Thyroid gland (tissue), 4 donors: ENCODE data around the gene GGNBP2. TPM values are rescaled to one million over a fixed set of nuclear protein-coding genes. Genes with fewer than 3 reads are reported as not detected.

Experiments
- DNase-seq, 2 donors: peaks; one replicate each; pipeline ENCODE4 v3.0.0-alpha.2; 2019
- H3K27ac ChIP-seq, 3 donors: fragments of 200-600 bp; sonication (generic); 1 replicate in 2 of 3; 2 replicates in 1 of 3; pipeline ENCODE4 v1.5.1; 2016 to 2019; ENCODE audit warnings: mild to moderate bottlenecking in 1 of 3, moderate library complexity in 1 of 3
- H3K27me3 ChIP-seq: fragments of 200-600 bp; sonication (generic); one replicate; pipeline ENCODE4 v1.5.1; 2019
- H3K36me3 ChIP-seq, 2 donors: fragments of 200-600 bp; sonication (generic); one replicate each; pipeline ENCODE4 v1.5.1; 2016 to 2019
- H3K4me1 ChIP-seq, 2 donors: fragments of 200-600 bp; sonication (generic); one replicate each; pipeline ENCODE4 v1.5.1; 2017 to 2019
- H3K4me3 ChIP-seq, 3 donors: fragments of 200-600 bp; sonication (generic); replicated peaks in 1 of 3; 1 replicate in 2 of 3; 2 replicates in 1 of 3; pipeline ENCODE4 v1.5.1; 2016; ENCODE audit warnings: mild to moderate bottlenecking in 1 of 3
- H3K9me3 ChIP-seq: fragments of 200-600 bp; sonication (generic); one replicate; pipeline ENCODE4 v1.5.1; 2017
- CTCF ChIP-seq, 6 experiments: fragments of 200-600 bp in 3 of 6; fragments of 450-650 bp in 3 of 6; sonication (generic) in 3 of 6; IDR thresholded peaks; one replicate each; pipeline ENCODE4 v1.5.1; 2016 to 2019; ENCODE audit warnings: antibody characterized with exemption in 6 of 6, mild to moderate bottlenecking in 2 of 6, inconsistent platforms in 1 of 6, moderate library complexity in 1 of 6
- POLR2A ChIP-seq, 2 donors: fragments of 450-650 bp; IDR thresholded peaks; one replicate each; pipeline ENCODE4 v1.6.1; 2017; ENCODE audit warnings: antibody characterized with exemption in 2 of 2, mild to moderate bottlenecking in 2 of 2, moderate library complexity in 1 of 2
- WGBS, 2 donors: methylation state at CpG; one replicate each; pipeline ENCODE4 v1.1.5; 2017; 5-methylcytosine and 5-hydroxymethylcytosine counted together
- intact Hi-C: fragments of 100-400 bp; cut with DNase I; formaldehyde crosslinking; loops from one replicate; pipeline ENCODE4 v1.15.1; 2023
- total RNA-seq, 4 donors: library from RNA; depleted of rRNA; stranded (reverse); fragments of >200 nt; gene quantifications; one replicate each; pipeline ENCODE4 v1.2.3, GENCODE V29; 2016

GGNBP2 gene
- total RNA-seq, 4 donors from 2014 or later, result 47.3 to 74.1 (median 58.0) TPM

- Histone ChIP-seq H3K4me3 (no peak overlapping the region), H3K4me1 (no peaks in the 10 kb centered on the region), H3K9me3 (no peaks in the 10 kb centered on the region), H3K27ac (no peak overlapping the region), H3K27me3 (no peaks in the 10 kb centered on the region), H3K36me3 (peaks cover 3 to 10% of the 10 kb centered on the region in 2 donors)
- whole genome bisulfite sequencing, 2 donors, result 91 to 93% methylated on average over 4 of the region's 4 CpGs
- TF ChIP-seq POLR2A (IDR thresholded peaks at IDR 0.05) (no peak), CTCF (IDR thresholded peaks at IDR 0.05) (no peak)
- DNase-seq, result no peak
- intact Hi-C loops, result no loop called here
Measured at GRCh38 chr17:36515837-36516236, 28.9 kb upstream of the GGNBP2 start.

- Histone ChIP-seq H3K4me1 (no peaks in the 10 kb centered on the region), H3K9me3 (no peaks in the 10 kb centered on the region), H3K27me3 (no peaks in the 10 kb centered on the region), H3K4me3 (no peak overlapping the region), H3K27ac (no peak overlapping the region), H3K36me3 (peaks cover 6 to 25% of the 10 kb centered on the region in 2 donors)
- TF ChIP-seq POLR2A (IDR thresholded peaks at IDR 0.05) (no peak), CTCF (IDR thresholded peaks at IDR 0.05) (no peak)
- WGBS, 2 donors, result 94 to 100% methylated on average over 2 of the region's 2 CpGs
- DNase-seq, result no peak
- intact Hi-C loops, result no loop called here
Measured at GRCh38 chr17:36523113-36523512, 21.6 kb upstream of the GGNBP2 start.

GRCh38 chr17:36524428-36524876 is 20.3 kb upstream of the GGNBP2 start:
- 86 to 90% methylated on average over 4 of the region's 4 CpGs for WGBS, 2 donors
- no peaks in the 10 kb centered on the region for H3K9me3 ChIP-seq
- H3K4me1 ChIP-seq, result no peaks in the 10 kb centered on the region
- DNase-seq, result no peak
- peaks cover 6 to 25% of the 10 kb centered on the region in 2 donors for H3K36me3 ChIP-seq
- TF ChIP-seq POLR2A (IDR thresholded peaks at IDR 0.05) (no peak), CTCF (IDR thresholded peaks at IDR 0.05) (no peak)
- intact Hi-C loops, result no loop called here
- no peak overlapping the region for H3K4me3 ChIP-seq
- no peaks in the 10 kb centered on the region for H3K27me3 ChIP-seq
- H3K27ac ChIP-seq, result no peak overlapping the region

- Histone ChIP-seq H3K27me3 (no peaks in the 10 kb centered on the region), H3K36me3 (peaks cover 6 to 25% of the 10 kb centered on the region in 2 donors)
- DNase-seq, result no peak
Measured at GRCh38 chr17:36525113-36525512, 19.6 kb upstream of the GGNBP2 start.

GRCh38 chr17:36525888-36526287 is 18.8 kb upstream of the GGNBP2 start:
- intact Hi-C loops, result no loop called here
- no peaks in the 10 kb centered on the region for H3K27me3 ChIP-seq
- H3K9me3 ChIP-seq, result no peaks in the 10 kb centered on the region
- no peak overlapping the region for H3K27ac ChIP-seq
- 94 to 98% methylated on average over 6 of the region's 6 CpGs for WGBS, 2 donors
- H3K36me3 ChIP-seq, result peaks cover 6 to 25% of the 10 kb centered on the region in 2 donors
- no peak overlapping the region for H3K4me3 ChIP-seq
- DNase-seq, result no peak
- no peaks in the 10 kb centered on the region for H3K4me1 ChIP-seq
- TF ChIP-seq POLR2A (IDR thresholded peaks at IDR 0.05) (no peak), CTCF (IDR thresholded peaks at IDR 0.05) (no peak)

More at GRCh38 chr17:36525113-36525512, 19.6 kb upstream of the GGNBP2 start:
- Histone ChIP-seq H3K9me3 (no peaks in the 10 kb centered on the region), H3K4me1 (no peaks in the 10 kb centered on the region), H3K27ac (no peak overlapping the region), H3K4me3 (no peak overlapping the region)
- 71 to 74% methylated on average over 2 of the region's 2 CpGs for WGBS, 2 donors
- TF ChIP-seq POLR2A (IDR thresholded peaks at IDR 0.05) (no peak), CTCF (IDR thresholded peaks at IDR 0.05) (no peak)
- intact Hi-C loops, result no loop called here
